NCI-H1105 treated with DMSO at 0.1 percent for 48 hours (cell line): ENCODE measurements around the gene NRIP1.

Source experiments
- DNase-seq: peaks from one replicate; lab custom pipeline; 2025; lab: John Stamatoyannopoulos, UW

Gene NRIP1, protein sequence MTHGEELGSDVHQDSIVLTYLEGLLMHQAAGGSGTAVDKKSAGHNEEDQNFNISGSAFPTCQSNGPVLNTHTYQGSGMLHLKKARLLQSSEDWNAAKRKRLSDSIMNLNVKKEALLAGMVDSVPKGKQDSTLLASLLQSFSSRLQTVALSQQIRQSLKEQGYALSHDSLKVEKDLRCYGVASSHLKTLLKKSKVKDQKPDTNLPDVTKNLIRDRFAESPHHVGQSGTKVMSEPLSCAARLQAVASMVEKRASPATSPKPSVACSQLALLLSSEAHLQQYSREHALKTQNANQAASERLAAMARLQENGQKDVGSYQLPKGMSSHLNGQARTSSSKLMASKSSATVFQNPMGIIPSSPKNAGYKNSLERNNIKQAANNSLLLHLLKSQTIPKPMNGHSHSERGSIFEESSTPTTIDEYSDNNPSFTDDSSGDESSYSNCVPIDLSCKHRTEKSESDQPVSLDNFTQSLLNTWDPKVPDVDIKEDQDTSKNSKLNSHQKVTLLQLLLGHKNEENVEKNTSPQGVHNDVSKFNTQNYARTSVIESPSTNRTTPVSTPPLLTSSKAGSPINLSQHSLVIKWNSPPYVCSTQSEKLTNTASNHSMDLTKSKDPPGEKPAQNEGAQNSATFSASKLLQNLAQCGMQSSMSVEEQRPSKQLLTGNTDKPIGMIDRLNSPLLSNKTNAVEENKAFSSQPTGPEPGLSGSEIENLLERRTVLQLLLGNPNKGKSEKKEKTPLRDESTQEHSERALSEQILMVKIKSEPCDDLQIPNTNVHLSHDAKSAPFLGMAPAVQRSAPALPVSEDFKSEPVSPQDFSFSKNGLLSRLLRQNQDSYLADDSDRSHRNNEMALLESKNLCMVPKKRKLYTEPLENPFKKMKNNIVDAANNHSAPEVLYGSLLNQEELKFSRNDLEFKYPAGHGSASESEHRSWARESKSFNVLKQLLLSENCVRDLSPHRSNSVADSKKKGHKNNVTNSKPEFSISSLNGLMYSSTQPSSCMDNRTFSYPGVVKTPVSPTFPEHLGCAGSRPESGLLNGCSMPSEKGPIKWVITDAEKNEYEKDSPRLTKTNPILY (N-terminal part only)

DNA sequence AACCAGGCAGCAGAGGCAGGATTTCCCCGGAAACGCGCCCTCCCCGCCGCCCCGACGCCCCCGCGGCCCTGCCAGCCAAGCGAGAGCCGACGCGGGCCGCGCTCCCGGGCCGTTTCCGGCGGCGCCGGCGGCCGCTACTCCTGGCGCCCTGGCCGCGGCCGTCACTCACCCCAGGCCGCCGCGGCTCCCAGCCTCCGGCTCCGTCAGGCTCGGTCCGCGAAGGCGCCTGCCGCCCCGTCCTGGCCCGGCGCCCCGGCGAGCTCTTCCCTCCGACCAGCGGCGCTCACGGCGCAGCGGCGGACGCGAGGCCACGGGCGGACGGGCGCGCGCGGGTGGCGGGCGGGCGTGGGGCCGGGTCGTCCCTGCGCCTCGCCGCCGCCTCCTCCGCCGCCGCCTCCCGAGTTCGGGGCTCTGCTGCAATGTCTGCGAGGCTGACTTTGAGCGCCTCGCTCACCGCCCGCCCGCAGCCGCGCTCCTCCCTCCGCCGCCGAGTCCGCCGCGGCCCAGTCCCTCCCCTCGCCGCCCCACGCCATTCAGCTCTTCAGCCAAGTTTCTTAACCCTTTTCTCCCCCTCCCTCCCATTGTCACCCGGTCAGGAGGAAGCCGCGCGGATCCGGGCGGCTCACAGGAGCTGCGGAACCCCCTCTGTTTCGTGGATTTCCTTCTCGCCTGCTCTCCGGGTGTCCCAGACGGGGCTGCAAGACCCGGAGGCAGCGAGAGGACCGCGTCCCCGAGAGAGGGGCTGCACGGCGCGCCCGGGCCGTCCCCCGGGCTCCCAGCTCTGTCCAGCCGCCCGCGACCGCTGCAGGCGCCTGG lies at the start of gene NRIP1:
Gene NRIP1 (minus strand): TSS at position 425 of the 816 bp plus-strand sequence. CDS start 96,808 bp downstream, outside the sequence.
- peak; percentile 59 for DNase-seq

DNA sequence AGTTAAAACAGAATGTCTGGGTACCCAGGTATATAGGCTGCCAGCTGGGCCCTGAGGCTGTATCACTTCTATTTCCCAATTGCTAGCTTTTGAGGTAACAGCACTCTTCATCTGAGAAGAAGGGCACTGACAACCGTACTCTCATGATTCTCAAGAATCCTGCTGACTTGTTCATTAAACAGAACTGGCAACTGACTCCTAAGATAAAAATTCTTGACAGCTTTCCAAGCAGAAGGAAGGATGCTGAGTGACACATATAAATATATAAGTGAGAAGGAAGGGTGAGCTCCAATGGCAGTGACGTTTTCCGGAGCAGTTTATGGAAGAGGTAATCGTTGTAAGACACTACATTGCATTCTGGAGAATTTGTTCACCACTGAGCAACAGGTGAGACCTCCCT lies 48.1 kb upstream of the NRIP1 start:
- DNase-seq = no peak

DNA sequence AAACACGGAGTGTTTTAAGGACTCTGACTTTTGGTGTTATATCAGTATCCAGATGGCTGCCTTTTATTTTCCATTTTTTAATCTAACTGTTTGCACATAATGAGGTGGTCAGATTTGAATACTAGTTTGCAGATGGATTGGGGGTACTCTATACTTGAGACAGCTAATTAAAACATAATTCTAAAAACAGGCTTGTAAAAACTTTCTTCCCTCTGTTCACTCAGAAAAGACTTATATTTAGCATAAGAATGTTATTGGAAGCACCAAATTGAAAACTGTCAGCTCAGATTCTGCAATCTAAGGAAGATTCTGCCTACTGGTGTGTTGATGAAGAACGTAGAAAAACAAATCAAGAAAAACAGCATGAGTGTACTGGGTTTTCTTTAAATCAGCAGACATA lies 44.0 kb upstream of the NRIP1 start:
- DNase-seq = no peak

DNA sequence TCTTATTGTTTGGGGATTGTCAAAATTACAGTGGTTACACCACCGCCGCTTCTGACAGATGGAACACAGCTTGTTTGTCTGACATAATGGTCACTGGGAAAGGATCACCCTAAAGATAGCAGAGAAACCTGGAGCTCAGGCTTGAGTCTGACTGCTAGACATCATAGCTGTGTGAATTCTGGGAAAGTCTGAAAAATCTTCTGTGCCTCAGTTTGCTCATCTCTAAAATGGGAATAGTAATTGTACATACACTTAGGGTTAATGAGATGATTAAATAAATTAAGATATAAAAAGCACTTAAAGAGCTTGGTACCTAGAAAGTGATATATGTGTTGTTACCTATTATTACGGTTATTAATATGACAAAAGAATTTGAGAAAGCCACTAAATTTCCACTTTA lies 39.7 kb upstream of the NRIP1 start:
- no peak for DNase-seq

DNA sequence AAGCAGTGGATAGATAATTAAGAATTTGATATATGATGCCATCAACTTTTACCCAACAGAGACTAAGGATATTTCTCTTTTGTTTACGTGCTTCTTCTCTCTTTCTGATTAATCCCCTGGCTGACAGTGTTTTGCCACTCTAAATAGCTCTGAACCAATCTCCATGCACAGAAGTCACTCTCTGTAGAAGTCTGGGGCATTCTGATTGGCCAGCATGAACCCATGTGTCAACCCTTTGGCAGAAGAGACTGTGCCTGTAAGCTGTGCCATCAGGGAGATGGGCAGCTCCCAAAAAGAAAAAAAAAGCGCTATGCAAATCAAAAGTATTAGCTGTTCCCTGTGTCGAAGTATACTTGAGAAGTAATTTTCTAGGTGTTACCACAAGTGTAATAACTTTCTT lies 34.1 kb upstream of the NRIP1 start:
- no peak for DNase-seq

DNA sequence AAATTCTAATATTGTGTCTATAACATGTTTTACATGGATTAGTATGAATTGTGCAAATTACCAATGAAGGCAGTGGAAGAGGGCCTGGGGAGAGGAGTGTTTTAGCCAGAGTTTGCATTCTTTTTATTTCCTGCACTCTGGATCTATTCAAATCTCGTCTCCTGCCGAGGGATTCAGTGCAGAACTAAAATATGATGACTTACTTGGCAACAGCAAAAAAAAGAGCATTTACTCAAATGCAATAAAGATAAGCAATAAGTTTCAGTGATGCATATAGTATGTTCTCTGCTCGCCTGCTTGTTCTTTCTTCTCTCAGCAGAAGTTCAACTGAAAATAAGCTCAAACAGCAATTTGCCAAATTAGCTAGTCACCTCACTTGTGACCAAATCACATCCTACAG lies 33.4 kb upstream of the NRIP1 start:
- no peak for DNase-seq

DNA sequence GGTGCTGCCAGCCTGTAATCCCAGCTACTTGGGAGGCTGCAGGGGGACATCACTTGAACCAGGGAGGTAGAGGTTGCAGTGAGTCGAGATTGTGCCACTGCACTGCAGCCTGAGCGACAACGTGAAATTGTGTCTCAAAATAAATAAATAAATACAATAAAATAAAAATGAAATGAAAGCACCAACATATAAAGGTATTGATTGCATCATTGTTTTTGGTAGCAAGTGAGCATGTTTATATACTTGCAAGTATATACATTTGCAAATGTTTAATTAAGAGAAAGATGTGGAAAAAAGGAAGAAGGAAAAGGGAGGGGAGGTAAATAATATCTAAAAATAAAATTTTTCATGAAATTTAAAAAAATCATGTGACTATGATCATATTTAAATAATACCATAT lies 32.8 kb upstream of the NRIP1 start:
- DNase-seq = no peak

DNA sequence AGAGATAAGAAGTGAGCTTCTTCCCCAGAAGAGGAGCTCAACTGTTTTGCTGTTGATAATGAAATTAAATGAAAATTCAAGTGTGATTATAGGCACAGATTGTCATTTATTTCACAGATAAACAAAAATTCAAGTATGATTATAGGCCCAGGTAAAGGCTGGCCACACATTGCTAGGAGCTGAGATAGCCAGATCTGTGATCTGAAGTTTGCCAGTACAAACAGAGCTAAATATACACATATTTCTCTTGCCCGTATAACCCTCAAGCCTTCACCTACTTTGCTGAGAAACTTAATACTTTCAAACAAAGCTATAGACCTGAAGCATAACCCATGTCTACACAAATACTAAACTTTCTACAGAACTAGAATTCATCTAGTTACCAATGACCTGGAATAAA lies 31.3 kb upstream of the NRIP1 start:
- no peak for DNase-seq

DNA sequence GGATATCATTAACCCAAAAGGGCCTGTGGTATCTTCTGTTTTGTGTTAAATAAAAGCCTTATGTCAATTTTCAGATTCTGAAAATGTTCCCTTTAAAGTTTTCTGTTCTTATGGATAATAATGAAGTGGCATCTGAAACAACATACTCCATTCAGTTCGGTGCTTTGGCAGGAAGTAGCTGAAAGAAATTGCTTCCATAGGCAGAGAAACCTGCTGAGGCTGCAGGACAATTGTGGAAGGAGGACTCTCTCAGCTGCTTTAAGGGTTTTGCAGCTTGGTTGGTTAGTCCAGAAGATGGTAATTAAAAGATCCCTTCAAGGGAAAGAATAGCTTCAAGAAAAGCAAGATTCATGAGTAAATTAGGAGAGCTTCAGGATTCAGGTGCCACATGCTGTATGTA lies 30.5 kb upstream of the NRIP1 start:
- no peak for DNase-seq

DNA sequence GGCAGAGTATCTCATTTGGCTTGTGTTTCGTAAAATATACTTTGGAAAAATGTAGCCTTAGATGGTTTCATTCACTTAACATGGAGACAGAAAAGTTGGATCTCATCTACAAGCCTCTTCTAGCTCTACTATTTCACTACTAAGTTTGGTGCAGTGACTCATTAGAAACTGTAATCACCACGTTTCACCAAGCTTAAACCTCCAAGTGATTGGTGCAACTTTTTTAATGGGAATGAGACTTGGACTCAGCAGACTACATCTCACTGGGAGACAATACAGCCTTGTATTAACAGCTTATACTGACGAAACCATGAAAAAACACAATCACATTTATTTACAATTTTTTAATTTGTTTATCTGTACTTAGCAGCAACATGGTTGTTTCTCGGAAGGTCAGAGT lies 29.9 kb upstream of the NRIP1 start:
- no peak for DNase-seq

DNA sequence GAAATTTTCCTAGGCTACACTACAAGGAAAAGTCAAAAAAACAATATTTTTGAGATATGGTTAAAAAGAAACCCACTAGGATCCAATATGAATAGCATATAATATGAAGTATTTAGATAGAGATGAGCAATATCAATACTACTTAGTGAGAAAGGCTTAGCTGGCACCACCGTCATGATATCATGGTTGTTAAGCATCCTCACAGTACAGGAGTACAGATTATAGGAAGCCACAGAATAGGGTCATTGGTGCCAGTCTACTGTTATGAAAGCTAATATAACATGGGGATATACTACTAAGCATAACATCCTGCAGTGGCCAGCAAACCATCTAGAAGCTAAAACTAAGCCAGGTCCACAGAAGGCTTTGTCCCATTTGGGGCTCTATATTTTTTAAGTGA lies 28.4 kb upstream of the NRIP1 start:
- no peak for DNase-seq

DNA sequence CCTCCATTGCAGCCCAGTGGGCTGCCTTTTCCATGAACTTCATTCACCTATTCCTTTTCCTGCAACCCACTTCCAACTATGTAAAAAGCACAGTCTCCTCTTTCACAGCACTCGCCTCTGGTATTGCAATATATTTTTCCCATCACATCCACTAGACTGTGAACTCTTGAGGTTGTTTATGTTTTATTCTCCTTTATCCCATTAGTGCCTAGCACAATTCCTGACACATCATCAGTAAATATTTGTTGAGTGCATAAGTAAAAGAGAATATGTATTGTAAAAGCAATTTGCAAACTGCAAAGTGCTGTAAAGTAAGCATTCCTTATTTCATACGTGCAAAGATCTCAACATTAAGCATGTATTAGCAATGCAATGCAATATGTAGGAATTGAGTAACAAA lies 27.9 kb upstream of the NRIP1 start:
- DNase-seq = no peak

DNA sequence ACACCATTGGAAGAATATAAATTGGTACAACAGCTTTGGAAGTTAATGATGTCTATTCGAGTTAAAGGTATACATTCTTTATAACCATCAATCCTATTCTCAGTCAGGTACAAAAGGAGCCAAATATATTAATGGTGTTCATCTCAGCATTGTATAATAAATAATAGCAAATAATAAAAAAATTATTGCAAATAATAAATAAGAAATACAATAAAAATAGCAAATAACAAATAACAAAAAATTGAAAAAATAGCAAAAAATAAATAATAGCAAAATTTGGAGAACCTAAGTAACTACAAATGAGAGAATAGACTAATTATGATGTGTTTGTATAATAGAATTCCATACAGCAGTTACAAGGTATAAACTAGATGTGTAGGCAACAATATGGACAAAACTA lies 25.6 kb upstream of the NRIP1 start:
- no peak for DNase-seq

DNA sequence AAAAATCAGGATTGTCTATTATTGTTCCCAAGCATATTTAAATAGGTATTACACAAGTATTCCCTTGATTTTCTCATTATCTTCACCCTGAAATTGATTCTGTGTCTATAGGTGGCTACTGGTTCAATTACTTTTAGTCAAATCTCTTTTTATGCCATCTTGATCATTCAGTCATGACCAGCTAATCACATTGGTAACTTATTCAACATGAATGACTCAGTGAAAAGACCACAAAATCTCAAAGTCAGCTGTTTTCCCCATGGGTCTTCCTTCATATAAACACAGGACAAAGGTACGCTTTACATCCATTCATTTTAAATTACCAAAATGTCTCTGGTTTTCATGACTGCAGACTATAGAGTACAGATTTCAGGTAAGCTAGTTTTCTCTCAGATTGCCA lies 23.7 kb upstream of the NRIP1 start:
- no peak for DNase-seq

DNA sequence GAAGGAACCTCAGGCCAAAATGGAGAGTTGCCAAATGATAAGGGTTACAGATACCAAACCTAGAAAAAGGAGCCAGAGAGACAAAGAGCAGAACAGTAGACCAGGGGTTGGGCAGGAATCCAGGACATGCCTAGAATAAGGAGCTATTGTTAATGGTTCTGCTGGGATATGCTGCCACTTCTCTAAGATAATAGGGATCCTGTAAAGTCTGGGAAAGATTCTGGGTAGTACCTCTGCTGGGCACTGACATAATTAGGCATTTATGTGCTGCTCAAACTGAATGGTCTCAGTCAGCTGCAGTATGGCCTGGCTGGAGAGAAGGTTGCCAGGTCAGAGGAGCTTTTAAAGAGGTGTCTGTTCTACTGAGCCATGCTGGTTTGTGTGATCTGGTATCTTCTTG lies 19.9 kb upstream of the NRIP1 start:
- DNase-seq = peak; percentile 28

DNA sequence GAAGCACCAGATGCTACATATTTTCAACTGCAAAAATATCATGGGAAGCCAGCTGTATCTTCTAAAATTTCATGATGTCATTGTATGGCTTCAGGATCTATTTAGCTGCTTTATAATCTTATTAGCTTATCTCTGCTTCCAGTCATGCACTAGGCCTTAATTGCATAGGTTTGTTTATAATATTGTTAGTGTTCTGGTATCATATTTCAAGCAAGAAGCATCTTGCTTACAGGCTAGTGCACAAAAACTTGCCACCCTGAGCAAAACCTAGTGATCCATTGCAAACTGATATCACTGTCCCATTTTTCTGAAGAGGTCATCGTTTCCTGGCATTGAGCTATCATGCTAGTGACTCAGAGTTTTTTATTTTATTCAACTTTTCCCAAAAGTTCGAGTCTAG lies 15.7 kb upstream of the NRIP1 start:
- peak; percentile 68 for DNase-seq

DNA sequence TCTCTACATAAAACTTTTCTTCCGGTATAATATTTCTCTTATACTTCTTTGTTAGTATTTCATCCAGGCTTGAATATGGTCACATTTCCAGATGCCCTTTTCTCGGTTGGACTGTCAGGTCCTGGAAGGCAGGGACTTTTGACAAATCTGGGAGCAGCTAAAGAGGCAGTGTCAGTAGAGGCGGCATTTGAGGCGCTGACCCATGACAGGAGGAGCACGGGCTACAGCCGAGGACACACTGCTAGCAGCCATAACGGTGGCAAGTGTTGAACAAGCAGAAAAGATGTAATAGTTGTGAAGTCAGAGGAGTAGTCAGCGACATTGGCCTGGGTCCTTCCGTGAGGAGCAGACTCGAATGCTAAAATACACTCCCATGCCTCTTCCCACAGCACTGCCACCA lies 14.5 kb upstream of the NRIP1 start:
- DNase-seq = no peak

DNA sequence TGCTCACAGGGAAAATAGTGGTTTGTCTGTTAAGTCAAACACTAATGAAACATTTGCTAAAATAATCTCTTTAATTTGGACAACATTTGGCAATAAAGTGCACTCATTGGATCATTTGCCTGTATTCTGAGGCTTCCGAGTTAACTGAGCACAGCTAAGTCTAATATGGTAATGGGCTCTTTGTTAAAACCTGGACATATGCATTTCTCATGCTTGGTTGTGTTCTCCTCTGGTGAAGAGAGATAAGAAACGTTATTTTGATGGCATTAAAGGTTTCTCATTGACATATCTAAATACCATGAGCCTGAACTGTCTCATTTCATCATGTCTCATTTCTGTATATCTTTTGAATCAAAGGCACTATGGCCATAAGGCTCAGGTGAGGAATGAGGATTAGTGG lies 13.4 kb upstream of the NRIP1 start:
- no peak for DNase-seq

DNA sequence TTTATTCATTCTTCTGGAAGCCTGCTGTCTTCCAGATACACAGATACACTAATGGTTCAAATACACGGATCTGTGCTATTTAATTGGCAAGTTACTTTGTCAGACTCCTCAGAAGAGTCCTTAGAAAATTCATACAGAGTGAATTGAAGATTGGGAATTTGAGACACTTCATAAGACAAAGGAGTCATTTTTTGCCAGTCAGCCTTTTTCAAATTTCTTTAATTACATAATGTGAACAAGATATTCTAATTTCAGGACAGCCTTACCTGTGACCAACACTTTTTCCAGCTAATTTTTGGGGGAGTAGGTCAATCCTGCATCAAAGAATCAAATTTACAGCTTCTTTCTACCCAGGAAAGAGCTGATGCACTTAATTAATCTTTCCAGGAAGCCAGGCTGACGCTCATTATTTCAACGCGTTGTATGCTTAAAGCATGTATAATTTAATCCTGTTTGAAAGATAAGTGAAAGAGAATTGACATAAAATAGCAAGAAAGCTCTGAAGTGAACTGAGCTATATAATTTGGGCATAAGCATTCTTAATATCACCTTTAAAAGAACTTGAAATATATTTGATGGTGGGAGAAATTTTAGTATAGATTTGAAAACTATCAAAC lies 12.8 kb upstream of the NRIP1 start:
- no peak for DNase-seq

DNA sequence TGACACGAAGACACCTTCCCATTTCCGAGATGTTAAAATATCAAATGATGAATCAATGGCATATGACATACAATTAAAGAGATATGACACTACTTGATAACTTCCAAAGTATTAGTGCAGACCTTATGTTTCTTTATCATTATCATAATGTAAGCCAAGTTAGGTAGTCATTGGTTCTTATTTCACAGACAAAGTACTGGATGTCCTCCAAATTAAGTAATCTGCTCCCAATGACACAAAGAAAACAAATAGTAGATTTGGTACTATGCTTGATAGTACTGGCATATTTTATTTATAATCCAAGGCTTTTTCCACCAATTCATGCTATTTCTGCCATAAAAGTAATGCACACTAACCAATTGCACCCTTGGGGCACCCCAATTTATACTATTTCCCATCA lies 11.9 kb upstream of the NRIP1 start:
- DNase-seq = no peak

DNA sequence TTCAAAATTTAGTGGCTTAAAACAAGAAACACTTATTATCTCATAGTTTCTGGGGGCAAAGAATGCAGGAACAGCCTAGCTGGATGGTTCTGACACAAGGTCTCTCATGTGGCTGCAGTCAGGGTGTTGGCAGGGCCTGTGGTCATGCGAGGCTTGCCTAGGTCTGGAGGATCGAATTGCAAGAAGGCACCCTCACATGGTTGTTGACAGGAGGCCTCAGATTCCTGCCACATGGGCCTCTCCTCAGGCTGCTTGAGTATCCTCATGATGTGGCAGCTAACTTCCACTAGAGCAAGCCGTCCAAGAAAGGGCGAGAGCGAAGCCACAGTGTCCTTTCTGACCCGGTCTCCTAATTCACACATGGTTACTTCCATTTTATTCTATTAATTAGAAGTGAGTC lies 6.2 kb upstream of the NRIP1 start:
- no peak for DNase-seq

DNA sequence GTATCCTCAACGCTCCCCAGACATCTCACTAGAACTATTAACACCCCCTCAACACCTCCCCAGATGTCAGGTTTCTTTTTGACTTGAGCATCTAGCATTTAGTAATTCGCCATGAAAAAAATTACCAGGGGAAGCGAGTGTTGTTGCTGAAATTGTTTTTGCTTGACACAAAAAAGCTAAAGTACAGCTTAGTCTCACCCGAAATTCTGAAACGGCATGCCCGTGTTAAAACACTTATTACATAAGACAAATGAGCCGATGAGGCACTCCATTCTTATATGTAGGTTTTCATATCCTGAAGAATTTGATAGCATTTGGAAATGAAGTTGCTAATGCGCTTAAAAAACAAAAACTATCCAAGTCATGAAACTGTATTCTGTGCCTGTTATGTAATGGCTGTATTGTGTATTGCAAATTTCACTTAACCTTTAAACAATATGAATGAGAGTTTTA lies 1.3 kb upstream of the NRIP1 start:
- no peak for DNase-seq
